D341Med (cell line): ENCODE data around the gene EFCAB8.
A peak's percentile ranks its signal among the peaks of the same experiment; 100 is the strongest.

Source experiments
- DNase-seq: peaks from one replicate; pipeline ENCODE4 v3.0.0; 2012; ENCODE audit warnings: low spot score

EFCAB8 gene

GRCh38 chr20:32986331-32986966 is 127.7 kb downstream of the EFCAB8 start:
- DNase-seq: no peak

GRCh38 chr20:32987044-32987825 is 128.5 kb downstream of the EFCAB8 start:
- no peak for DNase-seq

DNA sequence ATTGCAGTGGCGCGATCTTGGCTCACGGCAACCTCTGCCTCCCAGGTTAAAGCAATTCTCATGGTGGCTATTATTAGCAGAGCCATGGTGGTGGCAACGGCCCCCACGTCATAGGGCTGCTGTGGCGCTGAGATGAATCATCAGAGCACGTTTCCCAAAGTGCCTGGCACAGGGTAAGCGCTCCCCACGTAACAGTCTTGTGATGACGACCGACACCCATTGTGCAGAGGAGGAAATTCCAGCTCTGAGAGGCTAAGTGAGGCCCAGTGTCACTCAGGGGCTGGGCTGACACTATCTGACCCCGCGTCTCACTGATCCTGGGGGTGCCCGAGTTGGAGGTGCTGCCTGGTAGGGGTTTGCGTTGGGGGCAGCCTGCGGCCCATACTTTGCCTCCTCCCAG is 129.3 kb downstream of the EFCAB8 start:
- DNase-seq: no peak

DNA sequence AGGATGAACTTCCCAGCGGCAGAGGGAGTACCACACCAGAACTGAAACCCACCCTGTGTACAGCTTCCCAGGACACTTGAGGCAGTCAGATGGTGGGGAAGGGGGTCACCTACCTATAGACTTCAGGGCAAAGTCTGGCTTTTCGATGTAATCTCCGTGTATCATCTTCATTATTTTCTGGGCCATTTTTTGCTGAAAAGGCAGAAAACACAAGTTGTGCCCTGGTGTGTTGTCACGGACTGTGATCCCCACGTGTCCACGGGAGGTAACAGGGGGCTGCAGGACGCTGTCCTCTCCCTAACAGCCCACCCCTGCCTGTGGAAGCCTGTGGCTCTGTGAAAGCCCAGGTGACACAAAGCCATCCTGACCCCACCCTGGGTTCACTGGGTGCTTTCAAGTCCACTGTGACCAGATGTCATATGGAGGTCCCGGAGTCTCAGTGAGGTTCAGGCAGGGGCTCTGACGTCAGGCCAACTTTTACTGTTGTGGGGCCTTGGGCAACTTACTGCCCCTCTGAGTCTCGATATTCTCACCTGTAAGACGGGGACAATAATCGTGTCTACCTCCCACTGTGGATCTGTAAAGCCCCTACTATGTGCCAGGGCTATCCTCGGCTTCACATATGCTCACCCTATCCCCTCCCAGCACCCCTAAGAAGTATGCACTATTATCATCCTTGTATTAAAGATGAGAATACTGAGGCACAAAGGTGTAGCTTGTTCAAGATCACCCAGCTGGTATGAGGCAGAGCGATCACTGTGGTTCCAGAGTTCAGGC is 131.0 kb downstream of the EFCAB8 start:
- no peak for DNase-seq

DNA sequence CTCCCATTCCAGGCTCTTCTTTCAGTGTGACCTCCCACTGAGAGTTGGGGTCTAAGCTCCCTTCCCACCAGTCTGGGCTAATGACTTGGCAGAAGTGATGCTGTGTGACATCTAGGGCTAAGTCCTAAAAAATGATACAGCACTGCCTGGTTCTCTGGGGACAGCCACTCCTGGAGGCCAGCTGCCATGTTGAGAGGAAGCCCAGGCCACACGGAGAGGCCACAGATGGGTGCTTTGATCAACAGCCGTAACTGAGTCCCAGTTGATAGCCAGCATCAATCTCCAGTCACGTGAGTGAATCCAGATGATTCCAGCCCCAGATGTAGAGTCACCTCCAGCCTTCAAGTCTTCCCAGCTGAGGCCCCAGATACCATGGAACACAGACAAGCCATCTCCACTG is 131.7 kb downstream of the EFCAB8 start:
- no peak for DNase-seq

- no peak for DNase-seq
Observed at GRCh38 chr20:32991383-32991782, 132.7 kb downstream of the EFCAB8 start.

GRCh38 chr20:32991792-32992641 is 133.3 kb downstream of the EFCAB8 start:
- DNase-seq: no peak

- no peak for DNase-seq
Observed at GRCh38 chr20:32993496-32994050, 134.8 kb downstream of the EFCAB8 start.

GRCh38 chr20:32995802-32996201 is 137.1 kb downstream of the EFCAB8 start:
- no peak for DNase-seq

- DNase-seq: no peak
Observed at GRCh38 chr20:32997431-32997830, 138.7 kb downstream of the EFCAB8 start.

DNA sequence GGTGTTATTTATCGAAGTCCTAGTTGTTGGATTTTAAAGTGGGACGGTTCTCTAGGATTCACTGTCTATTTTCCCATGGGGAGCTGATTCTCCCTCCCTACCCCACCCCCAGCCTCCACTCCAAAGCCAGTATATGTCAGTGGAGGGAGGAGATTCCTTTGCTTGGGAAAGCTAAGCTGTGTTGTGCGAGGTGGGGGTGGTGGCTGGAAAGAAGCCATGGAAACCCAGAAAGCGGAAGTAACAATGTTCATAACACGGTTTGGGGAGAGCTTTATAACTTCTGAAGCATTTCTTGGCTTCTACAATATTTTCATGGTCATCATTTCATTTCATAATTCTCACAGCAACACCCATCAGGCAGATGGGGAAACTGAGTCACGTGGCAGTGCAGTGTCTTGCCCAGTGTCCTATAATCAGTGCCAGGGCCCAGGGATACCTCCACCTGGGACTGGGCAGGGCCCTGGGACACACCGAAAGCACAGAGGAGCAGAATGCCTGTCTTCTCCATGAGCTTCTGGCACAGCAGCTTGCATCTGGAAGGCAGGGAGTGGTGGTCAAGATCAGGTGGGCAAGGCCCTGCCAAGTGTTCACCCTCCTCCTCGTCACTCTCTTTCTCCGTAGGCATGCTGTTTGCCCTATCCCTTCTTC is 141.0 kb downstream of the EFCAB8 start:
- no peak for DNase-seq

- no peak for DNase-seq
Observed at GRCh38 chr20:33000802-33001466, 142.2 kb downstream of the EFCAB8 start.

- DNase-seq: no peak
Observed at GRCh38 chr20:33002087-33002808, 143.5 kb downstream of the EFCAB8 start.

GRCh38 chr20:33004141-33004751 is 145.5 kb downstream of the EFCAB8 start, which contains the start of gene SUN5:
SUN5 (minus strand) TSS chr20:33004433; CDS start chr20:33004340, 93 bp downstream.
- DNase-seq: no peak

GRCh38 chr20:33005132-33005566 is 146.4 kb downstream of the EFCAB8 start:
- DNase-seq: peak; percentile 62

DNA sequence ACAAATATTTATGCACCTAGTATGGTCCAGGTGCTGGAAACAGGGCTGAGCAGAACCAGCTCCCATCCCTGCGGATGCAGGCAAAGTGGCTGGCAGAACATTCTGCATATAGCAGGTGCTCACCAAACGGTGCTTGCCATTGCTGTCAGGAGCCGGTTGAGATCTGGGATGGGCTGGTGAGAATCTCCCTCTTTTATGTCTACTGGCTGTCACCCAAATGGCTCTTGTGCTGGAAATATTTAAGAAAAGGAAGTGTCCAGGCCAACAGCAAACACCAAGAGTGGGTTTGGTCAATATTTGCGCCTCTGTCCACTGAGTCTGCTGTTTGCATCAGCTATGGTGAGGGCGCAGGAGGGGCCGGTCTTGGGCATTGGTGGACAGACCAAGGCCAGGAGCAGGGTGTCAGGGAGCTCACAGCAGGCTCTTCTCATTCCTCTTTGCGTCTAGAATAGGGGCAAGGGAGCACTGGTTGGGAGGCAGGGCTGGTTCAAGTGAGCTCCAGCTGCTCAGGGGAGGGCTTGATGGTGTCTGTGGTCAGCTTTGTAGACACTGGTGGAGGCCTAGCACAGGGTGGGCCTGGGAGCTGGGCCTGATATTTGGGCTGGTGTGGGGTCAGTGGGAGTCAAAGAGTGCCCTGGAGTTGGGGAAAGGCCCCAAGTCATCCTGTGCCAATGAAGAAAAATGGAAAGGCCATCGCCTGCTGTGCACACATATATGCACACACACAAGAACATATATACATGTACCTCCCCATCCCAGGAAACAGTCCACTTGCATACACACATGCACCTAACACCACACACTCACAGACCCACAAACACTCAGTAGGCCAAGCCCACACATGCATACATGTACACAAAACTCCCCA is 147.4 kb downstream of the EFCAB8 start:
- no peak for DNase-seq

DNA sequence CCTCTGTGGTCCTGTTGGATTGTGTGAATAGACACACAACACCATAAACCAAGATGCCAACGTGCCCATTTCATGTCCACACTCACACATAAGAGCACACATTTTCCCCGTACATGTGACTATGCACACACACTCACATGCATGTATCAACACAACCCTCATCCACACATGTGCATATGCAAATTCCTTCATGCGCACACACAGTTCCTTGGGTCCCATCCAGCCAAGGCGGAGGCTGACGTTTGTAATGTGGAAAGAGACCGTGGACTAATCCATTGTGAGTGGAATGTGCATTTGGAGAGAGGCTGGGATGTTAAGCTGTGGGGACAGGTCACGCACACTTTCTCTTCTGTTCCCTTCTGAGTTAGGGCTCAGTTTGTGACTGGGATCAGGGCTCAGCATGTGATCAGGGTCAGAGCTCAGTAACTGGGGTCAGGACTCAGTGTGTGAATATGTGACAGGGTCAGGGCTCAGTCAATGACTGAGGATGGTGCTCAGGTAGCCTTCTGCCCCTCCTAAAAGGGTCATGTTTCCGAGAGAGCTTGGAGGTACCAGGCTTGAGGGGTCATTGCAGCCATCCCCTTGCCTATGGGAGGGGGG is 148.2 kb downstream of the EFCAB8 start:
- DNase-seq: no peak
